KMS-11 (cell line): ENCODE data around the gene GSK3B.

ENCODE experiments used
- H2AFZ ChIP-seq: fragments of 200-600 bp; sonication (generic); 2 replicates; pipeline ENCODE4 v1.6.1; 2016; ENCODE audit warnings: antibody characterized with exemption, mixed run types, low read depth
- H3K27ac ChIP-seq: fragments of 200-600 bp; sonication (generic); 2 replicates; pipeline ENCODE4 v1.6.1; 2016; ENCODE audit warnings: mild to moderate bottlenecking, mixed run types
- H3K27me3 ChIP-seq: fragments of 200-600 bp; sonication (generic); 2 replicates; pipeline ENCODE4 v1.6.1; 2017; ENCODE audit warnings: mild to moderate bottlenecking, low read depth, mixed run types, moderate library complexity; ENCODE audit not compliant: insufficient read depth
- H3K36me3 ChIP-seq: fragments of 200-600 bp; sonication (generic); 2 replicates; pipeline ENCODE4 v1.6.1; 2017; ENCODE audit warnings: mild to moderate bottlenecking, mixed run types; ENCODE audit not compliant: insufficient read depth
- H3K4me1 ChIP-seq: fragments of 200-600 bp; sonication (generic); 2 replicates; pipeline ENCODE4 v1.6.1; 2016; ENCODE audit warnings: mild to moderate bottlenecking, low read depth, mixed run types; ENCODE audit not compliant: poor library complexity, severe bottlenecking
- H3K4me2 ChIP-seq: fragments of 200-600 bp; sonication (generic); 2 replicates; pipeline ENCODE4 v1.7.0; 2016; ENCODE audit warnings: mild to moderate bottlenecking, mixed run types
- H3K4me3 ChIP-seq: fragments of 200-600 bp; sonication (generic); IDR thresholded peaks from 2 replicates; pipeline ENCODE4 v1.6.1; 2017; ENCODE audit warnings: low read depth, low read length, mixed read lengths; ENCODE audit not compliant: insufficient read depth
- H3K79me2 ChIP-seq: fragments of 200-600 bp; sonication (generic); 2 replicates; pipeline ENCODE4 v1.6.1; 2016; ENCODE audit warnings: low read depth, mixed run types; ENCODE audit not compliant: insufficient read depth
- H3K9ac ChIP-seq: fragments of 200-600 bp; sonication (generic); 2 replicates; pipeline ENCODE4 v1.6.1; 2016; ENCODE audit warnings: mild to moderate bottlenecking, mixed run types
- H4K20me1 ChIP-seq: fragments of 200-600 bp; sonication (generic); 2 replicates; pipeline ENCODE4 v1.6.1; 2016; ENCODE audit warnings: mild to moderate bottlenecking, mixed run types; ENCODE audit not compliant: insufficient read depth
- CTCF ChIP-seq: fragments of 200-600 bp; sonication (generic); conservative IDR thresholded peaks from 2 replicates; pipeline ENCODE4 v1.6.1; 2017; ENCODE audit warnings: low read depth, mild to moderate bottlenecking, antibody characterized with exemption, low read length, moderate library complexity, mixed read lengths

Gene GSK3B

GRCh38 chr3:119794971-119795612, 299.2 kb downstream of the GSK3B start:
- no peaks in the 10 kb centered on the region for H3K27me3 ChIP-seq
- no peak overlapping the region for H3K4me3 ChIP-seq

GRCh38 chr3:119794401-119794800, 299.8 kb downstream of the GSK3B start:
- no peak overlapping the region for H3K27ac ChIP-seq
- no peak for TF ChIP-seq CTCF
- H3K27me3 ChIP-seq: no peaks in the 10 kb centered on the region
- no peak overlapping the region for H3K4me2 ChIP-seq
- no peak overlapping the region for H2AFZ ChIP-seq
- no peak overlapping the region for H3K9ac ChIP-seq
- no peaks in the 10 kb centered on the region for H3K36me3 ChIP-seq
- no peaks in the 10 kb centered on the region for H3K79me2 ChIP-seq
- H3K4me3 ChIP-seq: no peak overlapping the region
- no peaks in the 10 kb centered on the region for H4K20me1 ChIP-seq
- H3K4me1 ChIP-seq: no peaks in the 10 kb centered on the region

More at GRCh38 chr3:119794971-119795612, 299.2 kb downstream of the GSK3B start:
- no peak overlapping the region for H3K4me2 ChIP-seq
- no peak overlapping the region for H3K27ac ChIP-seq
- no peaks in the 10 kb centered on the region for H3K79me2 ChIP-seq
- H3K9ac ChIP-seq: no peak overlapping the region
- H2AFZ ChIP-seq: no peak overlapping the region
- no peaks in the 10 kb centered on the region for H3K4me1 ChIP-seq
- no peaks in the 10 kb centered on the region for H3K36me3 ChIP-seq
- H4K20me1 ChIP-seq: no peaks in the 10 kb centered on the region
- no peak for TF ChIP-seq CTCF

DNA sequence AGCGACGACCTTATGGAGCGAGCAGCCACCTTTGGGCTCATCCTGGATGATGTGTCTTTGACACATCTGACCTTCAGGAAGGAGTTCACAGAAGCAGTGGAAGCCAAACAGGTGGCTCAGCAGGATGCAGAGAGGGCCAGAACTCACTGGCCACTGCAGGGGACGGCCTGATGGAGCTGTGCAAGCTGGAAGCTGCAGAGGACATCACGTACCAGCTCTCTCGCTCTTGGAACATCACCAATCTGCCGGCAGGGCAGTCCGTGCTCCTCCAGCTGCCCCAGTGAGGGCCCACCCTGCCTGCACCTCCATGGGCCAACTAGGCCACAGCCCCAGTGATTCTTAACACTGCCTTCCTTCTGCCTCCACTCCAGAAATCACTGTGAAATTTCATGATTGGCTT, 302.0 kb downstream of the GSK3B start:
- H3K27me3 ChIP-seq: no peaks in the 10 kb centered on the region
- no peak overlapping the region for H3K4me3 ChIP-seq
- H3K79me2 ChIP-seq: no peaks in the 10 kb centered on the region
- no peak overlapping the region for H3K27ac ChIP-seq
- H3K36me3 ChIP-seq: no peaks in the 10 kb centered on the region
- no peaks in the 10 kb centered on the region for H4K20me1 ChIP-seq
- H3K4me2 ChIP-seq: no peak overlapping the region
- no peaks in the 10 kb centered on the region for H3K4me1 ChIP-seq
- no peak overlapping the region for H3K9ac ChIP-seq
- TF ChIP-seq CTCF: no peak
- H2AFZ ChIP-seq: no peak overlapping the region

GRCh38 chr3:119790369-119790768, 303.9 kb downstream of the GSK3B start:
- TF ChIP-seq CTCF: no peak
- Histone ChIP-seq H3K9ac (no peak overlapping the region), H3K79me2 (no peaks in the 10 kb centered on the region), H3K27ac (no peak overlapping the region), H3K27me3 (no peaks in the 10 kb centered on the region), H3K4me2 (no peak overlapping the region), H3K36me3 (no peaks in the 10 kb centered on the region), H2AFZ (no peak overlapping the region), H4K20me1 (no peaks in the 10 kb centered on the region), H3K4me1 (no peaks in the 10 kb centered on the region), H3K4me3 (no peak overlapping the region)
